Measurements from ENCODE around the gene CFAP65.

- TF ChIP-seq CBX8 (IDR thresholded peaks at IDR 0.05; ENCODE audit: borderline replicate concordance, extremely low read depth, low read depth, low read length, poor library complexity, severe bottlenecking) (no peak), ZBTB7A (IDR thresholded peaks at IDR 0.05; ENCODE audit: borderline replicate concordance, control insufficient read depth, low read depth, low read length) (no peak), CHD7 (IDR thresholded peaks at IDR 0.05; ENCODE audit: low read depth, low read length) (no peak)
Measured at GRCh38 chr2:219059725-219060682, 18.7 kb upstream of the CFAP65 start.

Data from K562 (cell line).